SK-N-SH (cell line): Measurements from ENCODE around the gene EIPR1.

ENCODE experiments used
- GATA2 ChIP-seq: sonication (generic); formaldehyde crosslinking; IDR thresholded peaks from 2 replicates; pipeline ENCODE4 v1.5.0; 2020; ENCODE audit warnings: mild to moderate bottlenecking, missing genetic modification reagents
- NRF1 ChIP-seq: IDR thresholded peaks from 2 replicates; pipeline ENCODE4 v1.6.1; 2012; ENCODE audit warnings: low read depth, mild to moderate bottlenecking, low read length
- POLR2AphosphoS5 ChIP-seq: IDR thresholded peaks from 2 replicates; pipeline ENCODE4 v1.6.1; 2012; ENCODE audit warnings: low read depth, low read length
- ZBTB33 ChIP-seq: IDR thresholded peaks from 2 replicates; pipeline ENCODE4 v1.4.0; 2012; ENCODE audit warnings: low read depth, borderline replicate concordance
- TF ChIP-seq, protein P1 (sequence below): fragments of 200-600 bp; sonication (generic); IDR thresholded peaks from 2 replicates; pipeline ENCODE4 v1.6.1; 2017; ENCODE audit warnings: antibody characterized with exemption, mild to moderate bottlenecking, moderate library complexity
- TF ChIP-seq, protein P2 (sequence below): IDR thresholded peaks from 2 replicates; pipeline ENCODE4 v1.4.0; 2012; ENCODE audit warnings: low read depth

GRCh38 chr2:3279236-3279960 lies 98.2 kb downstream of the EIPR1 start:
- TF ChIP-seq POLR2AphosphoS5, result no peak
- TF ChIP-seq, protein P1, sequence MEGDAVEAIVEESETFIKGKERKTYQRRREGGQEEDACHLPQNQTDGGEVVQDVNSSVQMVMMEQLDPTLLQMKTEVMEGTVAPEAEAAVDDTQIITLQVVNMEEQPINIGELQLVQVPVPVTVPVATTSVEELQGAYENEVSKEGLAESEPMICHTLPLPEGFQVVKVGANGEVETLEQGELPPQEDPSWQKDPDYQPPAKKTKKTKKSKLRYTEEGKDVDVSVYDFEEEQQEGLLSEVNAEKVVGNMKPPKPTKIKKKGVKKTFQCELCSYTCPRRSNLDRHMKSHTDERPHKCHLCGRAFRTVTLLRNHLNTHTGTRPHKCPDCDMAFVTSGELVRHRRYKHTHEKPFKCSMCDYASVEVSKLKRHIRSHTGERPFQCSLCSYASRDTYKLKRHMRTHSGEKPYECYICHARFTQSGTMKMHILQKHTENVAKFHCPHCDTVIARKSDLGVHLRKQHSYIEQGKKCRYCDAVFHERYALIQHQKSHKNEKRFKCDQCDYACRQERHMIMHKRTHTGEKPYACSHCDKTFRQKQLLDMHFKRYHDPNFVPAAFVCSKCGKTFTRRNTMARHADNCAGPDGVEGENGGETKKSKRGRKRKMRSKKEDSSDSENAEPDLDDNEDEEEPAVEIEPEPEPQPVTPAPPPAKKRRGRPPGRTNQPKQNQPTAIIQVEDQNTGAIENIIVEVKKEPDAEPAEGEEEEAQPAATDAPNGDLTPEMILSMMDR, result no peak
- no peak for TF ChIP-seq GATA2 (CRISPR knock-in tag)
- no peak for TF ChIP-seq ZBTB33
- TF ChIP-seq, protein P2, sequence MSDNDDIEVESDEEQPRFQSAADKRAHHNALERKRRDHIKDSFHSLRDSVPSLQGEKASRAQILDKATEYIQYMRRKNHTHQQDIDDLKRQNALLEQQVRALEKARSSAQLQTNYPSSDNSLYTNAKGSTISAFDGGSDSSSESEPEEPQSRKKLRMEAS, result no peak
- TF ChIP-seq NRF1, result no peak
